ENCODE data around the gene SPIN4.

SPIN4 gene

DNA sequence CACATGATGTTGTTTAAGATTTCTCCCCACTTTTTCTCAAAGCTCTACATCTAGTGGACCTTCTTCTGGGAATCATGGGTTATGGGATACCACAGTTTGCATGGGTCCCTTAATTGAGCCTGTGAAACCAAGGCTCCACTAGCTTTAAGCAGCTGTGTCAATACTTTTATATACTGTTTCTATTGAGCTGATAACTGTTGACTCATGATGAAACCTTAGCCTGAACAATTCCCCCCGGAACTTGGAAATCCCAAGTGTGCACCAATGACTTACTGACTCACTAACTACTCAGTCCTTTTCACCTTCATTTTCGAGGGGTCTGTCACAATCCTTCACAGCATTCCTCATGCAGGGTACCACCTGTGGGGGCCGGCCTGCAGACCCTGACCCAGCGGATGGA, 12.7 kb upstream of the SPIN4 start:
- TF ChIP-seq, protein P1, sequence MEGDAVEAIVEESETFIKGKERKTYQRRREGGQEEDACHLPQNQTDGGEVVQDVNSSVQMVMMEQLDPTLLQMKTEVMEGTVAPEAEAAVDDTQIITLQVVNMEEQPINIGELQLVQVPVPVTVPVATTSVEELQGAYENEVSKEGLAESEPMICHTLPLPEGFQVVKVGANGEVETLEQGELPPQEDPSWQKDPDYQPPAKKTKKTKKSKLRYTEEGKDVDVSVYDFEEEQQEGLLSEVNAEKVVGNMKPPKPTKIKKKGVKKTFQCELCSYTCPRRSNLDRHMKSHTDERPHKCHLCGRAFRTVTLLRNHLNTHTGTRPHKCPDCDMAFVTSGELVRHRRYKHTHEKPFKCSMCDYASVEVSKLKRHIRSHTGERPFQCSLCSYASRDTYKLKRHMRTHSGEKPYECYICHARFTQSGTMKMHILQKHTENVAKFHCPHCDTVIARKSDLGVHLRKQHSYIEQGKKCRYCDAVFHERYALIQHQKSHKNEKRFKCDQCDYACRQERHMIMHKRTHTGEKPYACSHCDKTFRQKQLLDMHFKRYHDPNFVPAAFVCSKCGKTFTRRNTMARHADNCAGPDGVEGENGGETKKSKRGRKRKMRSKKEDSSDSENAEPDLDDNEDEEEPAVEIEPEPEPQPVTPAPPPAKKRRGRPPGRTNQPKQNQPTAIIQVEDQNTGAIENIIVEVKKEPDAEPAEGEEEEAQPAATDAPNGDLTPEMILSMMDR (IDR thresholded peaks at IDR 0.05; ENCODE audit: poor library complexity, severe bottlenecking) = no peak
- Histone ChIP-seq H3K4me1 (ENCODE audit: insufficient read depth, poor library complexity, severe bottlenecking) (no peaks in the 10 kb centered on the region), H3K36me3 (ENCODE audit: low read depth) (no peaks in the 10 kb centered on the region), H3K9me3 (ENCODE audit: severe bottlenecking) (no peaks in the 10 kb centered on the region), H3K27me3 (ENCODE audit: insufficient read depth, poor library complexity, severe bottlenecking) (no peaks in the 10 kb centered on the region), H3K4me3 (ENCODE audit: severe bottlenecking) (no peak overlapping the region), H3K27ac (ENCODE audit: poor library complexity, severe bottlenecking) (no peak overlapping the region)
- DNase-seq (ENCODE audit: low spot score) = no peak
- ATAC-seq (ENCODE audit: low read depth) = no peak

DNA sequence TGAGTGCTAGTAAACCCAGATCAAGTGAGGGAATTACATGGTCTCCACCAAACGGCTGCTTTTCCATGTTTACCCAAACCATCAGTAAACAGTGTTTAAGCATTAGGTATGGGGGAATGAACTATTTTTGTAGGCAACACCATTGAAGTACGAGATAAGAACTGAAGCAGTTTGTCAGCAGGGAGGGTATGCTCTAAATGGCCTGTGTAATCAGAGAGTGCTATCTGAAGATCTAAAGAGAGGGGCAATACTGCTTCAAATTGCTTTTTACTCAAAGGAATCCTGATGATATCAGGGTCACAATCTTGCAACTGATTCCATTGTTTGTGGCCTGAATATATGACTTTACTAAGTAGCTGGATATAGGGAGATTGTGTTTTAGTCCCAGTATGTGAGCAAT, 10.4 kb upstream of the SPIN4 start:
- DNase-seq (ENCODE audit: low spot score) = no peak
- no peak for ATAC-seq (ENCODE audit: low read depth)
- Histone ChIP-seq H3K4me1 (ENCODE audit: insufficient read depth, poor library complexity, severe bottlenecking) (no peaks in the 10 kb centered on the region), H3K27me3 (ENCODE audit: insufficient read depth, poor library complexity, severe bottlenecking) (no peaks in the 10 kb centered on the region), H3K27ac (ENCODE audit: poor library complexity, severe bottlenecking) (no peak overlapping the region), H3K36me3 (ENCODE audit: low read depth) (no peaks in the 10 kb centered on the region), H3K4me3 (ENCODE audit: severe bottlenecking) (no peak overlapping the region), H3K9me3 (ENCODE audit: severe bottlenecking) (no peaks in the 10 kb centered on the region)
- TF ChIP-seq, protein P1 (IDR thresholded peaks at IDR 0.05; ENCODE audit: poor library complexity, severe bottlenecking) = no peak

DNA sequence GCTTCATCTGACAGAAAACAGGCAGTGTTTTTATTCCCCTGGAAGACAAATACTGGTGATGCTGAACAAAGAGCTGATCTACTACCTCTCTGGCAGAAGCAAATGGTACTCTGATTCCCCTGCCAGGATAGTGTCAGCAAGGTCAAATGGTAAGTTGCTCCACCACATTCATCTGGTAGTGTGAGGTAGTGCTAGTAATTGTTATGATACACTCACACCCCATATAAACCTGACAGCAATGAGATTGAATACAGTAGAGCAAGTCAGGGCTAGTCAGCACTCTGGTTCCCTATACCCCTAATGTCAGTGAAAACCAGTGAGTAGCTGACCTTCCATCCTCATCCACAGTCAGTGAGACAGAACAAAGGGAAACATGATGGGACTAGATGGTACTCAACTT, 3.4 kb upstream of the SPIN4 start:
- Histone ChIP-seq H3K27ac (ENCODE audit: poor library complexity, severe bottlenecking) (no peak overlapping the region), H3K4me3 (ENCODE audit: severe bottlenecking) (no peak overlapping the region), H3K9me3 (ENCODE audit: severe bottlenecking) (no peaks in the 10 kb centered on the region), H3K36me3 (ENCODE audit: low read depth) (no peaks in the 10 kb centered on the region), H3K4me1 (ENCODE audit: insufficient read depth, poor library complexity, severe bottlenecking) (no peaks in the 10 kb centered on the region), H3K27me3 (ENCODE audit: insufficient read depth, poor library complexity, severe bottlenecking) (no peaks in the 10 kb centered on the region)
- ATAC-seq (ENCODE audit: low read depth) = no peak
- DNase-seq (ENCODE audit: low spot score) = no peak
- TF ChIP-seq, protein P1 (IDR thresholded peaks at IDR 0.05; ENCODE audit: poor library complexity, severe bottlenecking) = no peak

DNA sequence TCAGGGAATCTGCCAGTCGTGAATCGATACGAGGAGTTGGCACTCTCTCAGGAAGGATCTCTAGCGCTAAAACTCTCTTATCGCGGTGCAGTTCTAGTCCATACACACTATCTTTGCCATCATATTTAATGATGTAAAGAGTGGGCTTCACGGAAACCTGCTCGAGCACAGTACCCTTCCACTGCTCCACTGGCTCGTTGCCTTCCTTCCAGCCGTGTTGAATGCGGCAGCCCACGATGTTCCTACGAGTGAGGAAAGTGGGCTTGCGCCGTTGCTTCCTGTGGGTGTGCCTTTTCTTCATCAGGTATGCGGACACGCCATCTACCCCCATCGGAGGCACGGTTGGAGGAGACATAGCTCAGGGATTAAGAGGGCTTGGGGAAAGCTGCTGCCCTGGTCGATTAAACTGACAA, 661 bp downstream of the SPIN4 start:
- DNase-seq (ENCODE audit: low spot score) = no peak
- H3K27ac ChIP-seq (ENCODE audit: poor library complexity, severe bottlenecking) = peak overlapping the region; percentile 80
- TF ChIP-seq, protein P1 (IDR thresholded peaks at IDR 0.05; ENCODE audit: poor library complexity, severe bottlenecking) = no peak
- H3K36me3 ChIP-seq (ENCODE audit: low read depth) = no peaks in the 10 kb centered on the region
- peak; percentile 60 for ATAC-seq (ENCODE audit: low read depth)
- H3K4me1 ChIP-seq (ENCODE audit: insufficient read depth, poor library complexity, severe bottlenecking) = peaks cover 9% of the 10 kb centered on the region
- no peaks in the 10 kb centered on the region for H3K9me3 ChIP-seq (ENCODE audit: severe bottlenecking)
- H3K4me3 ChIP-seq (ENCODE audit: severe bottlenecking) = peak overlapping the region; percentile 64
- H3K27me3 ChIP-seq (ENCODE audit: insufficient read depth, poor library complexity, severe bottlenecking) = no peaks in the 10 kb centered on the region

DNA sequence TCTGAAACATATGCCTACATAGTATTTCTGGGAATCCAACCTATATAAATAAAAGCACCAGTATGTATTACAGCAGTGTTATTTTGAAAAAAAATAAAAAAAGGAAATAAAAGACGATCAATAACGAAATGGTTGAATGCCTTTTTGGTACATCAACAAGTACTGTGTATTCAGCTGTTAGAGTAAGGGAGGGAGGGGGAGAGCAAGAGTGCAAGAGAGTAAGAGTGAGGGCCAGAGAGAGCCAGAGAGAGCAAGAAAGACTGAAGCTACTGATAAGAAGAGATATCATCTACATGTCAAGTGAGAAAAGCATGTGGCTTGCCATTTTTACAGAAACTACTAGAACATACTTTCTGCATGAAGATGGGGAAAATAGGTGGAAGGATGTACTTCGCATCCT, 1.8 kb downstream of the SPIN4 start:
- Histone ChIP-seq H3K27ac (ENCODE audit: poor library complexity, severe bottlenecking) (no peak overlapping the region), H3K4me3 (ENCODE audit: severe bottlenecking) (no peak overlapping the region), H3K36me3 (ENCODE audit: low read depth) (no peaks in the 10 kb centered on the region), H3K9me3 (ENCODE audit: severe bottlenecking) (no peaks in the 10 kb centered on the region), H3K27me3 (ENCODE audit: insufficient read depth, poor library complexity, severe bottlenecking) (no peaks in the 10 kb centered on the region), H3K4me1 (ENCODE audit: insufficient read depth, poor library complexity, severe bottlenecking) (peaks cover 9% of the 10 kb centered on the region)
- no peak for ATAC-seq (ENCODE audit: low read depth)
- DNase-seq (ENCODE audit: low spot score) = no peak
- TF ChIP-seq, protein P1 (IDR thresholded peaks at IDR 0.05; ENCODE audit: poor library complexity, severe bottlenecking) = no peak
